Smooth muscle cell of the brain vasculature (primary cell): ENCODE measurements around the gene MITF.

Experiments used
- DNase-seq: peaks from one replicate; pipeline ENCODE4 v3.0.0-alpha.2; 2012; ENCODE audit warnings: low read depth, low spot score

The MITF gene

DNA sequence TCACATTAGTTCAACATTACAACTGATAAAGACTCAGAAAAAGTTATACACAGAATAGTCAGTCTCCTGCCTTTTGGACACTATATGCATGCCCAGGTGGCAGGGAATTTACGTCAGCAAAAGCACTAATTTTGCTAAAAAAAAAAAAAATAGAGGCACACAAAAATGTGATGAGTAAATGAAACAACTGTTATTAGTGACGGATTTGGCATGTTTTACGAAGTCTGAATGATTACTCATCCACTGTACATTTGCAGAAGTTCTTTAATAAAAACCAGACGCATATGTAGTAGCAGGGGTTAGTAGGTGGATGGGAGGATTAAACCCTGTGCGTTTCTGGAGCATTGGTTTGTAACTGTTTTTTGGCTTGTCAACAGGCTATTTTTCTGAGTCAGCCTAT lies 99.0 kb downstream of the MITF start:
- peak; percentile 23 for DNase-seq

DNA sequence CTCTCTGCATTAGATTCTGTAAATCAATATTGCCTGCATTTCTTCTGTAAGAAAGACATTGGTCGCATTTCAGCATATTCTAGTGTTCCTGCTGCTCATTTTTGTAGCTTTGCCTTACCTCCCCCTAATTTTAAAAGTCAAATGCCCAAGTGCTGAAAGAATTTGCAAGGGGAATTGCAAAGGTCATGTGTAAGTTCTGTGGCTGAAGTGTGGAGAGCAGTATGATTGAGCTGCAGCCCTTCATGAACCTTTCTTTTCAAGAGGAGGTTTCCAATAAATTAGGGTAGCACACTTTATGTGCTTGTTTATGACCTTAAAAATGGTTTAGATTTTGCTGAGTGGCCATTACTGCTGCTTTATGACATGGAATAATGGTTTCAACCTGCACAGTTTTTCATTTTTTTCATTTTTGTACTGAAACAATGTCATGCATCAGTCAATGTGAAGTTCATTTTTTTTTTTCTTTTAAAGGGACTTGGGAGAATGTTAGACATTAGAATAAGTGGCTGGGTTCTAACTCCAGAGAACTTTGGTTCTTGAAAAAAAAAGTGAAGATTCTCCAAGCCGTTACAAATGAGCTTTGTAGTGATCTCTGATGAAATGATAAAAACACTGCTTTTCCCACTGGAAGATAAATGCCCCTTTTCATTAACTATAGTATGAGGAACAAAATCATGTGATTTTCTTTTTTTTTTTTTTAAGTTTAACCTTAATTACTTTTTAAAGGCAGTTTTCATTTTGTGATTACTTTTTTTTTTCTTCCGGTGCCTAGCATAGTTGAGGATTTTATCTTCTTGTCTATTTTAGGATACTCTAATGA lies 99.6 kb downstream of the MITF start:
- DNase-seq, result no peak

DNA sequence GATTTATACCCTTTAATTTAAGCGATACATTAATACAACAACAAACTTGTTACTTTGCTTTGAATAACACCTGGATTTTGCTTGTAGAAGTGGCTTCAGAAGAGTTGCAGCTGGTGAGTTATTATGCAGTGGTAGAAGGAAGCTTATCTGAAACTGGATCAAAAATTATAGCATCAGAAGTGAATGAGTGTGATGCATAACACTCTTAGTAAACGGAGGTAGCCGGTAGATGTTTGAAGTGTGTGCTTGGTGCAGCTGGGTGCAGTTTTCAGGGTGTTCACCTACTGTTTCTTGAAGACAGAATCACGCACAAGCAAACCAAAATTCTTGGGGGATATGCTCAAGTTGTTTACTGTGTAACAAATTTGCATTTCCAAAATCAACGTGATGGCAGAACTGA lies 103.1 kb downstream of the MITF start:
- no peak for DNase-seq

DNA sequence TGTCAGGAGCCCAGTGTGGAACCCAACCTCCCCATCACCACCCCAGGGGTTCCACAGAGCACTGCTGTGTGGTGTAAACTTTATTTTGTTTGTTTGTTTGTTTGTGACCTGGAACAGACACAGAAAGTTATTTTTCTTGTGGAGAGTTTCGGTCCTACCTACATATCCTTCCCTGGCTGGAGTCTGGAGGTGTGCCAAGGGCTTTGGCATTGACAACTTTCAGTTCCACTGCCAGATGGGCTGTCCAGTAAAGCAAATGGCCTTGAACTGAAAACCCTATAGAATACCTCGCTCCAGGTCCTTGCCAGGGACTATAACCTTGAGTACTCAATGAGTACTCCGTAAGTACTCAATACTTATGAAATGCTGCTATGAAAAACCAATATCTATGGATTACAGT lies 103.5 kb downstream of the MITF start:
- no peak for DNase-seq

DNA sequence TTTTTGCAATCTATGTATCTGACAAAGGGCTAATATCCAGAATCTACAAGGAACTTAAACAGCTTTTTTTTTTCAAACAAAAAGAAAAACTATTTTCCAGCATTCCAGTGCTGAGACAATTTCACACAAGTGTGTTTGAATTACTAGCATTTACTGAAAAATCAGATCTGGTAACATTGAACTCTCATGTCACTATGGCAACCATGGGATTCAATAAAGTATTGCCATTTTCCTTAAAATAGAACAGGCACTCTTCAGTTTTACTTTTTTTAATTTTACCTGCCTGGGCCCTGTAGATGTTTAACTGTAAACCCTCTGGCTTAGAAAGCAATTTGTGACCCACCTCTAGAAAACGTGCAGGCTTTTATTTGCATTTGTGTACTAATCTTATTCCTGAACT lies 105.4 kb downstream of the MITF start:
- DNase-seq, result no peak

DNA sequence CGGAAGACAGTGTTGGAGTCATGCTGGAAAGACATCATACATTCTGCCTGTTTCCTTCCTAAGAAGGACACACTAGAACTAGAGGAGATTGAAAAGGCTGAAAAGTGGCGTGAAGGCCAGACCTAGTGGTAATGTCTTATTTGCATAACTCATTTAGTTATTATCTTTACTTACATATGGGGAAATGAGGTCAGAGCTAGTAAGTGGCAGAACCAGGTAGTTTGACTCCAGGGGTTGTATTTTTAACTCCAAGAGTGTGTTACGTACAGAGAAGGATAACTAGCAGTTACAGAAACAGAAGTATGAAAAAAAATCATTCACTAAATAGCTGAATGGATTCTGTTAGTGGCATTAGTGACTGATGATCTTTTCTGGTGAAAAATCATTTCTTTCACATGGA lies 108.0 kb downstream of the MITF start:
- no peak for DNase-seq

DNA sequence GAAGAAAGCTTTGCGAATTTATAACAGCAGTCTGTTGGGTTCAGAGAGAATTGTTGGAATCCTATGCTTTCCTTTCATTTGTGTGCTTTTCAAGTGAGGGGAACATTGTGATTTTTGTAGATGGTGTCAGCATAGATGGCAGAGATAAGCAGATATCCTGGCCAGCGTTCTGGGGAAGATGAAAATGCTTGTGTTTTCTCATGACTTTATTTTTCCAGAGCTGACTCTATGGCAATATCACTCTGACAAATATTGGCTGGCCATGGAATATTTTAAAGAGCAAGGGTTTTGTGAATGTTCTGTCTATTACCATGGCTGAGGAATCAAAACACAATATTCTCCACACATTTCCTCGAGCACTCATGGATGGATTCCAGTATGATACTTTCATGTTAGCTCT lies 108.8 kb downstream of the MITF start:
- no peak for DNase-seq

DNA sequence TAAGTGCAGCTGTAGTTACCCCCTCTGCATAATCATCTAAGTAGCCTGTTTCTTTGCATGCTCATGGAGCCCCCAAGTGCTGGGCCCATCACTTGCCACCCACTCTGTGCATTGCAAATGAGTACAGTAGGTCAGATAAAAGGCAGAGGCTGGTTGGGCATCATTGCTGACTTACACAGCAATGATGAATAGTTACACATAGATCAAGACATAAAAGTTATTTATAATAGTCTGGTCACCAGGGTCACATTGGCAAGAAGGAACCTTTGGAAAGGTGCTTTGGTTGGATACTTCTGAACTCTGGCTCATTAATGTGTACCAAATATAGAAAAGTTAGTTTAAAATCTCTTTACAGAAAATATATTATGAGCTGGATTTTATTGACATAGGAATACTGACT lies 111.6 kb downstream of the MITF start:
- DNase-seq, result no peak

DNA sequence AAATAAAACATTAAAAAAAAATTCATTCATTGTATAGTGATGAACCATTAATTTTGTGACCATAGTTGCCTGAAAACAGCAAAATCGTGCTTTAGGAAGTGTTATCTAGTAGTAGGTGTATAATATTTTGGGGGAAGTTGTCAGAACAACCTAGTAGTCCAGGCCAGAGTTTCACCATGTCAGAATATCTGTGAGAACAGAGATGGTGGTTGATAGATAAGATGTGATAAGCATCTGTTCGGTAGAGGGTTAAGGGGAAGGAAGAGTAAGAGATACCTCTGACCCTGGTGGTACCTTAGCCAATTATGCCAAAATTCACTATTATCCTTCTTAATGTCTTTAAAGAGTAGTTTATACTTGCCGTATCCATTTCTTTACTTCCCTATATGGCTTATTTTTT lies 113.8 kb downstream of the MITF start:
- DNase-seq, result no peak

DNA sequence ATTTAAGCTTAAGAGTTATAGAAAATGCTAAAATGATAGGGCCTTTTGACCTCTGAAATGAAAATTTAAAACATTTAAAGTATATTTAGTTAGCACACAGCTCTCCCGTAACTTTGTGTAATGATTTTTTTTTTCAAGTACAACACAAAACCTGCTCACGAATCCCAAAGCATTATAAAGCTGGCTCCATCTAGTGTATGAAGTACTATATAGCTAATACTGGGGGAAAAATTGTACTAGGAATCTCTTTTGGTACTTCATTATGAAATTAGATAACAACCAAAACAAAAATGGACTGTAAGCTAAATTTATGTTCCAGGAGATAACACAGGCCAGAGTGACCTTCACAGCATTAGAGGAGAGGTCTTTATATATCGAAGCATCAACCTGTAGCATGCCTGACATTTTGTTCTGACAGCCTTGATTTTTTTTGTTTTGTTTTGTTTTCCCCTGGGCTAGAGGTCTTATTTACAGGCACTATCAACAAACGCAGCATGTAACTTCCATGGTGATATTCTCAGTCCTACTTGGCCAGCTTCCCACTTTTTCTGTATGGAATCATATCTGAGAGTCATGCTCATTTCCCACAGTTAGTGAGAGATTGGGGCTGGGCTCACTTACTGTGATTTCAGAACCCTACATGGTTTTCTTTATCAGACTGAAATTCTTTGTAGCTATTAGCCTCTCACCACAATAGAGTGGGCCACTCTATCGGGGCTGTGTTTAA lies 116.3 kb downstream of the MITF start:
- DNase-seq, result no peak

DNA sequence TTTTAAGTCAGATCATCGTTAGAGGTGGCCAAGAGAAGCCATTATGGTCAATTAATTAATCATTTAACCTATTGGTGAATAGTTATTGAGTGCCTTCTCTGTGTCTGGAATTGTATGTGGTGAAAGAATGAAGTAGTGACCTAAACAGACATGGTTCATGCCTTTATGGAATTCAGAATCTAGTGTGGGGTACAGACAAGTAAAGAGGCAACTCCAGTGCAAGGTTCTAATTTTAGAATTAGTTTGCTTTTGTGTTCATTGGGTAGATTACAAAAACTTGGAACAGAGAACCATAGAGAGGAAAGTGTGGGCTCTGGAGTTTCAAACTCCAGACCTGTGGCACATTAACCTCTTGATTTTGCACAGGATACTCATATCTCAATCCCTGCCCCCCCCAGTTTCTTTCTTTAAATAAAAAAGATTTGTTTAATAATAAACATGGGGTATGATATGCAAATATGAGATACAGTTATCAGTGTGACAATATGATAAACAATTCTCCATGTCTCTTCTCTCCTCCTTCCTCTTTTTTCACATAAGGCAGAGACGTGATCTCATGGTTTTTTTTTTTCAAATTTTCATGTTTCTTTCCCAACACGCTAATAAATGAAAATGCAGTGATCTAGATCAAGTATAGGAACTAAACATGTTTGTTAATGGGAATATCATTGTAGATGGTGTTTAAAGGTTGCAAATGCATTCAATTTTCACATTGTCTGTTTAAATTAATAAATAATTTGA lies 117.9 kb downstream of the MITF start:
- DNase-seq, result no peak

DNA sequence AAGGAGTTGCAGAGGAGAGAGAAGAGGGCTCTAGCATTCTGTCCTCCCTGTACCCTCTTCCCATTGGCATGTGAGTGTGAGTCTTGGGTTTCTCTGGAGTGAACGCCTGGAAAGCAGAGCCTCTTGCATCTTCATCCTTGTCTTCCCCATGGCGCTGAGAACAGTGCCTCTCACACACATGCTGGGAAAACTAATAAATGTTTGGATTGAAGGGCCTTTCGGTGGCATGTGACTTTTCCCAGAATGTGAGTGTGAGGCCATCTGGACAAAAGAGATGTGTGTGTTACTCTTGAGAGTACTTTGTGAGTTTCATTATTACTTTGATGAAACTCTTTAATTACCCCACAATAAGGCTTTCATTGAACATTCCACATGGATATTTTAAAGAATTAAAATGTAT lies 122.3 kb downstream of the MITF start:
- no peak for DNase-seq

DNA sequence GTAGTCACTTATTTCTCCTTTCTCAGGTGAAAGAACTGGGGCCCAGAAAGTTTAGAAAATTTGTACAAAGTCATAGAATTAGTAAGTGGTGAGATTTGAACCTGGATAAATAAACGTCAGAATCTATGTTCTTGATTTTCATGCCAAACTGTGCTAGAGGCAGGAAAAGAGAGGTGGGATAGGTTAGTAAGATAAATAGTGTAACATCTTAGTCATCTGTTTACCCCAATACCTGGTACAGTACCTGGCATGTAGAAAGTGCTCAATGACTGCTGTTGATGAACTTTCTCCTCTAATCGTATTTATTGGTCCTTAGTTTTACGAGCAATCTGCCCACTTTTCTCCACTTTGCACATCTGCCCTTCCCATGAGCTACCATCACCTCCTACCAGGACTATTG lies 124.9 kb downstream of the MITF start:
- DNase-seq, result no peak

DNA sequence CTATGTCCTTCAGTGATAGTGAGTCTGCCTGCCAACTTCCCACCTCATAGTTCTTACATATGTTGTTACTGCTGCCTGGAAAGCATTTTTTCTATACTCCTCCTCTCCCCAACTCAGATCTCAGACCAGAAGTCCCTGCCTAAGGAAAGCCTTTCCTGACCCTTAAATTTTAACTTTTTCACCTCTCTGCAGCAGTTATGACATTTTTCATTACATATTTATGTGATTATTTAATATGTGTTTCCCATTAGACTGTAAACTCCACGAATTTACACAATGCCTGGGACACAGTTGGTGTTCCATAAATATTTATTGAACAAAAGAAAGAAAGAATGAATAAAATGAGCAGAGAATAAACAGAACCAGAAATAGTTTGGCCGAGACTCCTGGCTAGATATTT lies 125.5 kb downstream of the MITF start:
- DNase-seq, result no peak

DNA sequence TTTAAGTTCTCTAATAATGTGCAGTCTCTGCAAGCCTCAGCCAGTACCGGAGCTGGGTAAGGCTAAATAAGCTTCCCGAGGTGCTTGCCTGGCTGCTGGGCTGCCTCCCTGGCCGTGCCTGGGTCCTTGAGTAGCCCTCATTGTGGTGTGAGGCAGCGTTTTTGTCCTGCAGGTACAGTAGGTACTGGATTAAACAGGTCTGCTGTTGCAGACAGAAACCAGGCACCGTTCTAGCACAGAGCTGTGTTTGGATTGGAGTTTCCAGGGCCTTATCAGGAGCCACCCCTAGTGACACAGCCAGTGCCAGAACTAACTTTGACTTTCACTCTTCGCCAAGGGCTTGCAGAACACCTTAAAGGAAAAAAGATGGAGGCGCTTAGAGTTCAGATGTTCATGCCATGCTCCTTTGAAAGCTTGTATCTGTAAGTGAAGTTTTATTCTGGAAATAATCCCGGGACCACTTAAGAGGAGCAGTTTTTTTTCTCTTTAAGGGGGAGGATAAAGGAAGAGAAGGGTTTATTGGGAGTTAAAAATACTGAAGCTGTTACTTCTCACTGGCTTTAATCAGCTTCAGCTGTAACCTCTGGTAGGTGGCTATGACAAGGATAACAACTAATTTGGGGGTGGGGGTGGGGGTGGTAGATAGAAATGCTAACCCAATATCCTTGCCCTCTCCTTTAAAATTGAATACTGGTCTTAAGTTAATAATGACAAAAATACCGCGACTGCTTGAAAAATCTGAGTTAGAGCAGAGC lies 126.8 kb downstream of the MITF start:
- DNase-seq, result no peak

DNA sequence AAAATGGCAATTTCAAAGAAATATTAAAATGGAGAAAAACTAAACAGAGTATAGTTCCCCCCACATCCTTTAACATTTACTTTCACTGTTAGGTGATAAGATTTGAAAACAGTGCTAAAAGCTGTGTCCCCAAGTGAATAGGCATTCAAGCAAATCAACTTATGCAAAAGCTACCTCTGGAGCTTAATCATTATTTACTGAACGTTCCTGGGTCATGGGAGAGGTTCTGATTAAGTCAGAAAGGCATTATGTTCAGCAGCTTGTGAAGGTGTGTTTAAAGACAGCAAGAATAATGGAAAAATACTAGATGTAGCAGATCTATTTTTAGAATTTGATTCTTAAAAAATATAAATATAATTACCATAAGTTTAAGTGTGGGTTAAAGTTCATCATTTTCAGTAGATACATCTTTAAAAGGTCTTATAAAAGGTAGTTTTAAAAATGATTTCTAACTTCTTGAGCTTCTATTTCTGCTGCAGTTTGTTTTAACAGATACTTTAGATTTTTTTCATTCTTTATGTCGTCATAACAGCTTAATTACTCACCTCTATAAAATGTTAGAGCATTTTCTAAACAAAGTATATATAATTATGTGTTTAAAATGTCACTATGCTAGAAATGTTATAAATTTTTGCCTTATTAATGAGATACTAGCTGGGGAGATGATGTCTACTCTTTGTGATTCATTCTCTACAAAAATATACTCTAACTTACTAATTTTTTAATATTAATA lies 127.9 kb downstream of the MITF start:
- no peak for DNase-seq

DNA sequence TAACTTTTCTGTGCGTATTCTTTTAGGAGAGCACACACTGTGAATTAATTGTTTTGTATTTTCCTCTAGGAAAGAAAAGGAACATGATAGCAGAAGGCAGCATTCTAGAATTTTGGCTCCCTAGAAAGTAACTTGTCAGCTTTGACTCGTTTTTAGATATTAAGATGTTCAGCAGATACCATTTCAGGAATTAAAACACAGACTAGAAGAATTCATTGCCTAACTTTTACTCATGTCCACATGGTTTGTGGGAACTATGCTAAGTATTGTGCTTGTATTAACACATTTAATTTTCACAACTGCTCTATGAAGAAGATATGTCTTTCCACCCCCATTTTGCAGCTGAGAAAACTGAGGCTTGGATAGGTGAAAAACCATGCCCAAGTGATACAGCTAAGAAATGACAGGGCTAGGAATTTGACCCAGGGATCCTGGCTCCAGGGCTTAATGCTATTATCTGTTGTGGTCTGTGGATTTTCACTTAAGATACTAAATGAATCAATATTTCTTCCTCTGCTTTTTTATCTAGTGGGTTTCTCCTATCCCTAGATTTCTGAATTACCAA lies 128.8 kb downstream of the MITF start:
- no peak for DNase-seq

DNA sequence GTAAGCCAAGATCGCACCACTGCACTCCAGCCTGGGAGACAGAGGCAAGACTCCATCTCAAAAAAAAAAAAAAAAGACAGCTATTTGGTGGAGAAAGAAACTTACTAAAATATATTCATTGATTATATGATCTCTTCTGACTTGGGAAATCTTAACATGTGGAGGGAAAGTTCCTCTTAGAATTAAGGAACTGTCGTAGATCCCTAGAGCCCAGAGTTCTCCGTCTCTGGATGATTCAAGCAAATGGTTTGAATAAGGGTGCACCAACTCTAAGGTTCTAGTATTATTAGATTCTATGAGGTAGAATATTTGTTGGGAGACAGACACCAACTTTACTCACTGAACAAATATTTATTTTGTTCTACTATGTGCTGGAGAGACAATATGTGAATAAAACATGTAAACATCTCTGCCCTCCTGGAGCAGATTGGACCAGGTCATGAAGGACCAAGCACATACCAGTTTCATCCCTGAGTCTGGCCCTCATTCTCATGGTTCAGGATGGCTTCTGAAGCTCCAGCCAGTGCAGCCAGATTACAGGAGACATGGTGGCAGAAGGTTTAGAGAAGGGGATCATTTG lies 129.7 kb downstream of the MITF start:
- DNase-seq, result no peak

DNA sequence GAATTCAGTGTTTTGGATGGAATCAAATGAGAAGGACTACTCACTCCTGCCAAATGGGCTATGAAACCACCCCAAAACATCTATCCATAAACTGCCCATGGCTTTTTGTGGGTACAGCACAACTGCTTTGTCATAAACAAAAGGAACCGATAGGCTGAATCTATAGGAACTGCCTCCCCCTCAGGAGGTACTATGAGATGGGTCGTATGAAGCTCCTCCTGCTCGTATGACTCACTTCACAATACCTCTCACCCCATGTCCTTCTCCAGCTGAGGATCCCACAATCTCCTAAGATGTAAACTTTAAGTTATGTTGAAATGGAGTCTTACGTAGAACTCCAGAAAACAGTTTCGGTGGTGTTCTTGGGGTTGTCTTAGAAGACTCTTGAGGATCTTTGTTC lies 130.4 kb downstream of the MITF start:
- DNase-seq, result no peak

DNA sequence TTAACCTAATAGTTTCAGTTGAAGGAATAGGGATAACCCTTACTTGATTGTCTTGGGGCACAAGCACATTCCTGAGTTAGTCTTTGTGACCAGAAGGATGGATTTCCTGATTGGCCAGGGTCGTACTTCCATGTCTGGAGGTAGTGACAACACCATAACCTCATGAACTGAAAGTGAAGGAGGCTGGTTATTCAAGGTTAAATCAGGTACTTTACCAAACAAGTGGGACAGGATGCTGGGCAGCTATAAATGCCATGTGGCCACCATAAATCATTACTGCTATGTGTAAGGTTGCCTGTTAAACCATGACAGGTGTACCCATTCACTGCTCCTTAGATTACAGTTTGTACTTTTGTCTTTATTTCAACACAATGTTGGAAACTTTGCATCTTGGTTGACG lies 132.0 kb downstream of the MITF start:
- no peak for DNase-seq

DNA sequence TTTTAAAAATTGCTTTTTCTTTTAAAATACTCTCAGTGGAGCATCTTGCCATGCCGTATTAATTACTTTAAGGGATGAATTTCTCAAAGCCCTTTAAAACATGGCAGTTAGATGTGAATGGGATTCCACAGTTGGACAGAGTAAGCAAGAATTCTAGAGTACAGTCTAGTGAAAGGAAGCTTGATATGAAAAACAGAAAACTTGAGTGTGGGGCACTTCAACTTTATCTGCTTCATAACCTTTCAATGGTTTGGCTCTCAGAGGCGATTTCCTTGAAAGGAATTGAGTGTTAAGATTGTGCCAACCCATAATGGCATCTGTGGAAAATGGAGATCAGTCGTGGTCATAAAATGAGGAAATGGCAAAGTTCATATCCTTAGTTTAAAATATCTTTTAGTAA lies 132.6 kb downstream of the MITF start:
- DNase-seq, result no peak
